CD14-positive monocyte (primary cell): ENCODE measurements around the gene PLA2G6. TPM values are rescaled to one million over a fixed set of nuclear protein-coding genes. Genes with fewer than 3 reads are reported as not detected.

Experiments
- DNase-seq, 3 donors: peaks; one replicate each; pipeline ENCODE4 v3.0.0-alpha.2; 2011 to 2022
- H2AFZ ChIP-seq: 2 replicates; pipeline ENCODE4 v1.6.0; 2012; ENCODE audit warnings: mild to moderate bottlenecking, low read depth, low read length, inconsistent platforms; ENCODE audit not compliant: insufficient read depth, poor library complexity, severe bottlenecking
- H3K27ac ChIP-seq, 2 donors: 1 replicate in 1 of 2; 2 replicates in 1 of 2; pipeline ENCODE4 v1.5.1; 2012 to 2013; ENCODE audit warnings: low read length in 2 of 2, control low read depth in 1 of 2, inconsistent platforms in 1 of 2, low read depth in 1 of 2, mild to moderate bottlenecking in 1 of 2
- H3K27me3 ChIP-seq, 2 donors: one replicate each; pipeline versions ENCODE4 v1.6.0 to v1.6.1; 2011 to 2013; ENCODE audit warnings: low read length in 2 of 2; ENCODE audit not compliant: control insufficient read depth in 2 of 2, insufficient read depth in 2 of 2
- H3K36me3 ChIP-seq, 2 donors: replicated peaks in 1 of 2; 1 replicate in 1 of 2; 2 replicates in 1 of 2; pipeline versions ENCODE4 v1.5.1 to v1.6.1; 2012 to 2013; ENCODE audit warnings: low read length in 2 of 2, control low read depth in 1 of 2, inconsistent platforms in 1 of 2, mild to moderate bottlenecking in 1 of 2; ENCODE audit not compliant: insufficient read depth in 2 of 2, control insufficient read depth in 1 of 2
- H3K4me1 ChIP-seq, 2 donors: 1 replicate in 1 of 2; 2 replicates in 1 of 2; pipeline versions ENCODE4 v1.5.1 to v1.6.1; 2012 to 2013; ENCODE audit warnings: low read length in 2 of 2, control low read depth in 1 of 2, inconsistent platforms in 1 of 2, mild to moderate bottlenecking in 1 of 2, moderate library complexity in 1 of 2; ENCODE audit not compliant: insufficient read depth in 2 of 2, control insufficient read depth in 1 of 2
- H3K4me2 ChIP-seq: replicated peaks from 2 replicates; pipeline ENCODE3; 2012; ENCODE audit warnings: low read length, moderate library complexity, mild to moderate bottlenecking; ENCODE audit not compliant: poor library complexity, severe bottlenecking; ENCODE audit errors: extremely low read depth
- H3K4me3 ChIP-seq, 3 experiments: fragments of 200-600 bp in 1 of 3; sonication (generic) in 1 of 3; replicated peaks in 1 of 3; 1 replicate in 2 of 3; 2 replicates in 1 of 3; pipeline ENCODE4 v1.5.1; 2011 to 2013; ENCODE audit warnings: low read length in 3 of 3, mild to moderate bottlenecking in 3 of 3, control low read depth in 2 of 3, low read depth in 2 of 3, inconsistent platforms in 1 of 3, moderate library complexity in 1 of 3
- H3K79me2 ChIP-seq: 2 replicates; pipeline ENCODE4 v1.6.0; 2012; ENCODE audit warnings: mild to moderate bottlenecking, control low read depth, inconsistent platforms, low read length, moderate library complexity; ENCODE audit not compliant: insufficient read depth
- H3K9ac ChIP-seq: 2 replicates; pipeline ENCODE4 v1.6.0; 2017; ENCODE audit warnings: low read length, mild to moderate bottlenecking; ENCODE audit not compliant: insufficient read depth, poor library complexity, severe bottlenecking
- H3K9me3 ChIP-seq, 2 donors: replicated peaks in 1 of 2; 1 replicate in 1 of 2; 2 replicates in 1 of 2; pipeline versions ENCODE4 v1.5.1 to v1.6.1; 2012 to 2013; ENCODE audit warnings: low read length in 2 of 2, control low read depth in 1 of 2; ENCODE audit not compliant: control insufficient read depth in 1 of 2, insufficient read depth in 1 of 2
- H4K20me1 ChIP-seq: 2 replicates; pipeline ENCODE4 v1.6.0; 2012; ENCODE audit warnings: mild to moderate bottlenecking, low read length, control low read depth, moderate library complexity; ENCODE audit not compliant: insufficient read depth
- H3K27ac Mint-ChIP-seq, 7 donors: one replicate each; pipeline ENCODE4 v1.8.0; 2020; ENCODE audit warnings: mild to moderate bottlenecking in 7 of 7, mixed read lengths in 7 of 7, moderate library complexity in 6 of 7, inconsistent platforms in 2 of 7
- H3K27me3 Mint-ChIP-seq, 3 donors: one replicate each; pipeline ENCODE4 v1.8.0; 2021 to 2022; ENCODE audit warnings: low read depth in 3 of 3, mild to moderate bottlenecking in 3 of 3, mixed read lengths in 3 of 3, moderate library complexity in 3 of 3, inconsistent platforms in 1 of 3
- H3K36me3 Mint-ChIP-seq, 2 donors: one replicate each; pipeline ENCODE4 v1.8.0; 2020; ENCODE audit warnings: mixed read lengths in 2 of 2, inconsistent platforms in 1 of 2, mild to moderate bottlenecking in 1 of 2
- H3K4me1 Mint-ChIP-seq: one replicate; pipeline ENCODE4 v1.8.0; 2020; ENCODE audit warnings: mild to moderate bottlenecking, mixed read lengths
- H3K4me3 Mint-ChIP-seq, 2 donors: one replicate each; pipeline ENCODE4 v1.8.0; 2020; ENCODE audit warnings: mild to moderate bottlenecking in 2 of 2, mixed read lengths in 2 of 2, moderate library complexity in 1 of 2
- H3K9me3 Mint-ChIP-seq, 7 donors: one replicate each; pipeline ENCODE4 v1.8.0; 2020 to 2022; ENCODE audit warnings: mixed read lengths in 7 of 7, mild to moderate bottlenecking in 6 of 7, moderate library complexity in 6 of 7, inconsistent platforms in 2 of 7
- WGBS: methylation state at CpG from one replicate; pipeline ENCODE4 v1.1.5; 2013; ENCODE audit warnings: missing lambda C conversion rate; ENCODE audit not compliant: insufficient coverage; 5-methylcytosine and 5-hydroxymethylcytosine counted together
- intact Hi-C, 2 donors: fragments of 100-400 bp; cut with micrococcal nuclease; formaldehyde crosslinking; loops; one replicate each; pipeline versions ENCODE4 v1.15.0 to v1.15.1; 2023
- polyA plus RNA-seq, 3 donors: library from polyadenylated mRNA; depleted of rRNA in 1 of 3; unstranded in 2 of 3; stranded (reverse) in 1 of 3; fragments of 300-500 nt in 2 of 3; fragments of >200 nt in 1 of 3; fragmentation: Illumina TruSeq in 2 of 3; gene quantifications; 1 replicate in 2 of 3; 2 replicates in 1 of 3; pipeline ENCODE4 v1.2.3, GENCODE V29; 2012 to 2021
- TF ChIP-seq, protein P1 (sequence below): fragments of 200-600 bp; IDR thresholded peaks from one replicate; pipeline ENCODE4 v1.8.0; 2022; ENCODE audit warnings: antibody characterized with exemption, mild to moderate bottlenecking

The PLA2G6 gene
- polyA plus RNA-seq, 3 donors: 0.43 to 8.3 (median 0.62) TPM

DNA sequence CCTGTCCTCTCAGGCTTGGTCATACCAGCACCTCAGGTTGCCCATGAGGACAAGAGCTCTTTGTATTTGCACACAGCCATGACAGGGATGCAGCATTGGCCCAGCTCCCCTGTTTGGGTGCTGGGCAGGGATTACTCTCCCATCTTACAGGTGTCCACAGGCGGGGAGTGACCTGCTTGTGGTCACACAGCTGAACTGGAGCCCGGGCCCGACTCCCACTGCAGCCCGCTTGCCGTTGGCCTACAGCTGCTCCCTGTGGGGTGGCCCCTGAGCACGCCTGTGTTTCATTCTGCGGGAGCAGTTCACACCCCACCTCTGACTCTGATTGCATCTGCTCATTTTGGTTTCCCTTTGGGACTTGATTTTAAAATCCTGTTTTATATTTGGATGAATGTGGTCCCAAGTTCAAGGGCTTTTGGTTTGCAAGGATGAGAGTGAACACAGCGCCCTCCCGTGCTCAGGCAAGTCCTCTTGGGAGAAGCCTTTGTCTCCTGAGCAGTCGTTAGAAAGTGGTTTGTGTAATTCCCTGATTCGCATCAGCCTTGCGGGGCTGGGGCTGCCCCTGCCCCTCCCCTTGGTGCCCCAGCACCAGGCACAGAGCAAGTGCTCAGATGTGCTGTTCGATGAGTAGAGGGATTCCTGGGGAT is 115.1 kb downstream of the PLA2G6 start:
- peaks cover 0 to 3% (median 0%) of the 10 kb centered on the region in 3 donors for H3K27me3 Mint-ChIP-seq
- Histone ChIP-seq H4K20me1 (no peaks in the 10 kb centered on the region), H3K27ac (no peak overlapping the region), H3K4me2 (no peak overlapping the region), H3K9me3 (no peaks in the 10 kb centered on the region), H3K9ac (no peak overlapping the region), H3K4me3 (no peak overlapping the region), H3K27me3 (no peaks in the 10 kb centered on the region), H3K79me2 (no peaks in the 10 kb centered on the region), H3K4me1 (peaks cover 8 to 12% of the 10 kb centered on the region in 2 donors), H3K36me3 (peaks cover 55 to 57% of the 10 kb centered on the region in 2 donors), H2AFZ (no peak overlapping the region)
- TF ChIP-seq, protein P1, sequence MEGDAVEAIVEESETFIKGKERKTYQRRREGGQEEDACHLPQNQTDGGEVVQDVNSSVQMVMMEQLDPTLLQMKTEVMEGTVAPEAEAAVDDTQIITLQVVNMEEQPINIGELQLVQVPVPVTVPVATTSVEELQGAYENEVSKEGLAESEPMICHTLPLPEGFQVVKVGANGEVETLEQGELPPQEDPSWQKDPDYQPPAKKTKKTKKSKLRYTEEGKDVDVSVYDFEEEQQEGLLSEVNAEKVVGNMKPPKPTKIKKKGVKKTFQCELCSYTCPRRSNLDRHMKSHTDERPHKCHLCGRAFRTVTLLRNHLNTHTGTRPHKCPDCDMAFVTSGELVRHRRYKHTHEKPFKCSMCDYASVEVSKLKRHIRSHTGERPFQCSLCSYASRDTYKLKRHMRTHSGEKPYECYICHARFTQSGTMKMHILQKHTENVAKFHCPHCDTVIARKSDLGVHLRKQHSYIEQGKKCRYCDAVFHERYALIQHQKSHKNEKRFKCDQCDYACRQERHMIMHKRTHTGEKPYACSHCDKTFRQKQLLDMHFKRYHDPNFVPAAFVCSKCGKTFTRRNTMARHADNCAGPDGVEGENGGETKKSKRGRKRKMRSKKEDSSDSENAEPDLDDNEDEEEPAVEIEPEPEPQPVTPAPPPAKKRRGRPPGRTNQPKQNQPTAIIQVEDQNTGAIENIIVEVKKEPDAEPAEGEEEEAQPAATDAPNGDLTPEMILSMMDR: no peak
- peaks cover 53 to 81% of the 10 kb centered on the region in 2 donors for H3K36me3 Mint-ChIP-seq
- H3K27ac Mint-ChIP-seq: no peak overlapping the region
- intact Hi-C loops: no loop called here
- H3K9me3 Mint-ChIP-seq: peaks cover 0 to 2% (median 0%) of the 10 kb centered on the region in 7 donors
- 97% methylated on average over 7 of the region's 13 CpGs for WGBS
- H3K4me3 Mint-ChIP-seq: no peak overlapping the region
- peaks cover 12% of the 10 kb centered on the region for H3K4me1 Mint-ChIP-seq
- DNase-seq: no peak

DNA sequence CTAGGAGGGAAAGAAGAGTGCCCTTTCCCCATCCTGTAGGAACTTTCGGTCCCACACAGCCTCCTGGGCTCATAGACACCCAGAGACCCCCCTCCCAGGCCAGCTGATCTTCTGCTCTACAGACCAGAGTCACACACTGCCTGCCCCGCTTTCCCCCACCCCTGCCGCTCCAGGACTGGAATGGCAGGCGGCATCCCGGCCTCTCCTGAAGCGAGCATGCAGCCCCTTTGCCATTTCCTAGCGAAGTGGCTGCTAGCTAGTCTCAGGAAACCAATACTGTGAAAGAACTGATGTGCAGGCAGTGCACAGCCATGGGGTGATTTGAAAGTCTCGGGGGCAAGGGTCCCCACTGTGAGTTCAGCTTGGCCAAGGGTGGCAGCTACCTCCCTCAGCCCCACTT is 116.1 kb downstream of the PLA2G6 start:
- no peak for DNase-seq
- Histone ChIP-seq H3K9ac (no peak overlapping the region), H3K4me3 (no peak overlapping the region), H3K27me3 (no peaks in the 10 kb centered on the region), H4K20me1 (no peaks in the 10 kb centered on the region), H3K79me2 (no peaks in the 10 kb centered on the region), H3K9me3 (no peaks in the 10 kb centered on the region), H3K27ac (no peak overlapping the region), H2AFZ (no peak overlapping the region), H3K4me1 (peaks cover 8 to 12% of the 10 kb centered on the region in 2 donors), H3K4me2 (no peak overlapping the region), H3K36me3 (peaks cover 50 to 54% of the 10 kb centered on the region in 2 donors)
- H3K27me3 Mint-ChIP-seq: peaks cover 0 to 3% (median 0%) of the 10 kb centered on the region in 3 donors
- H3K4me1 Mint-ChIP-seq: peaks cover 12% of the 10 kb centered on the region
- WGBS: 97% methylated on average over 6 of the region's 8 CpGs
- H3K9me3 Mint-ChIP-seq: peaks cover 0 to 2% (median 0%) of the 10 kb centered on the region in 7 donors
- H3K36me3 Mint-ChIP-seq: peaks cover 49 to 77% of the 10 kb centered on the region in 2 donors
- no peak overlapping the region for H3K4me3 Mint-ChIP-seq
- TF ChIP-seq, protein P1: no peak
- H3K27ac Mint-ChIP-seq: no peak overlapping the region
- intact Hi-C loops: no loop called here
